H1 (cell line): ENCODE measurements around the gene HSF5. TPM values are rescaled to one million over a fixed set of nuclear protein-coding genes. Genes with fewer than 3 reads are reported as not detected.

Experiments used
- CTCF ChIA-PET: fragments of 300-600 bp; sonication (Branson Sonifier 250); formaldehyde crosslinking; loops from one replicate; lab custom pipeline; 2021; ENCODE audit not compliant: partially characterized antibody; lab: Charles Lee
- POLR2A ChIA-PET: fragments of 300-600 bp; sonication (Branson Sonifier 250); formaldehyde crosslinking; loops from one replicate; lab custom pipeline; 2021; ENCODE audit warnings: inconsistent platforms; ENCODE audit not compliant: partially characterized antibody; lab: Charles Lee
- DNase-seq, 2 experiments: peaks; one replicate each; pipeline versions ENCODE4 v3.0.0 to v3.0.0-alpha.2; 2010 to 2022; ENCODE audit warnings: low spot score in 2 of 2, low read depth in 1 of 2, mixed read lengths in 1 of 2
- FAIRE-seq: peaks from 2 replicates; lab custom pipeline; 2011; peaks lifted over from hg19 to GRCh38; lab: Jason Lieb, UNC
- H2AFZ ChIP-seq: 2 replicates; pipeline ENCODE4 v1.8.1; 2012; ENCODE audit warnings: low read length, inconsistent platforms
- H2AK5ac ChIP-seq: 2 replicates; pipeline ENCODE4 v1.6.1; 2013; ENCODE audit warnings: low read depth, low read length
- H2BK120ac ChIP-seq: replicated peaks from 2 replicates; pipeline ENCODE3; 2013; ENCODE audit warnings: low read depth, low read length, inconsistent platforms
- H2BK12ac ChIP-seq: 2 replicates; pipeline ENCODE4 v1.6.1; 2013; ENCODE audit warnings: low read depth, low read length
- H2BK15ac ChIP-seq: 2 replicates; pipeline ENCODE4 v1.6.1; 2013; ENCODE audit warnings: low read length
- H2BK20ac ChIP-seq: 2 replicates; pipeline ENCODE4 v1.6.1; 2013; ENCODE audit warnings: low read length
- H2BK5ac ChIP-seq: 2 replicates; pipeline ENCODE4 v1.6.1; 2013; ENCODE audit warnings: low read depth, low read length
- H3K14ac ChIP-seq: 2 replicates; pipeline ENCODE4 v1.6.1; 2013; ENCODE audit warnings: inconsistent platforms; ENCODE audit not compliant: insufficient read length
- H3K18ac ChIP-seq: 2 replicates; pipeline ENCODE4 v1.6.1; 2013; ENCODE audit warnings: low read length; ENCODE audit errors: extremely low read depth
- H3K23ac ChIP-seq: 2 replicates; pipeline ENCODE4 v1.6.1; 2013; ENCODE audit warnings: inconsistent platforms; ENCODE audit not compliant: insufficient read length
- H3K23me2 ChIP-seq: 2 replicates; pipeline ENCODE4 v1.6.1; 2013; ENCODE audit warnings: low read depth, low read length
- H3K27ac ChIP-seq: 2 replicates; pipeline ENCODE4 v1.6.1; 2011; ENCODE audit warnings: low read depth, low read length, inconsistent platforms
- H3K27me3 ChIP-seq, 4 experiments: replicated peaks in 1 of 4; 1 replicate in 1 of 4; 2 replicates in 3 of 4; pipeline versions ENCODE4 v1.6.1 to v1.8.1; 2011 to 2013; ENCODE audit warnings: low read length in 3 of 4, mild to moderate bottlenecking in 3 of 4, inconsistent platforms in 2 of 4, mixed read lengths in 2 of 4, moderate library complexity in 1 of 4; ENCODE audit not compliant: control insufficient read depth in 3 of 4, insufficient read depth in 3 of 4; ENCODE audit errors: extremely low read depth in 1 of 4
- H3K36me3 ChIP-seq, 4 experiments: 2 replicates each; pipeline versions ENCODE4 v1.6.1 to v1.8.1; 2011 to 2013; ENCODE audit warnings: mild to moderate bottlenecking in 4 of 4, low read length in 3 of 4, moderate library complexity in 2 of 4, control low read depth in 1 of 4, inconsistent platforms in 1 of 4; ENCODE audit not compliant: insufficient read depth in 4 of 4, control insufficient read depth in 2 of 4
- H3K4ac ChIP-seq: replicated peaks from 2 replicates; pipeline ENCODE3; 2013; ENCODE audit warnings: low read length, low read depth, mixed read lengths, inconsistent platforms; ENCODE audit not compliant: insufficient read length
- H3K4me1 ChIP-seq, 4 experiments: replicated peaks in 1 of 4; 1 replicate in 1 of 4; 2 replicates in 3 of 4; pipeline versions ENCODE4 v1.6.1 to v1.8.1; 2011 to 2013; ENCODE audit warnings: low read length in 3 of 4, inconsistent platforms in 2 of 4, mixed read lengths in 1 of 4; ENCODE audit not compliant: insufficient read depth in 4 of 4, control insufficient read depth in 3 of 4
- H3K4me2 ChIP-seq, 2 experiments: 2 replicates each; pipeline versions ENCODE4 v1.6.1 to v1.8.1; 2011 to 2013; ENCODE audit warnings: low read depth in 2 of 2, low read length in 2 of 2, control low read depth in 1 of 2, inconsistent platforms in 1 of 2, mild to moderate bottlenecking in 1 of 2; ENCODE audit not compliant: insufficient read depth in 1 of 2
- H3K4me3 ChIP-seq, 4 experiments: fragments of 200-600, 300-600 bp in 1 of 4; sonication (generic), shearing (Covaris generic), sonication (Bioruptor Twin) in 1 of 4; 2 replicates each; pipeline versions ENCODE4 v1.5.1 to v1.8.1; 2011 to 2016; ENCODE audit warnings: low read length in 4 of 4, low read depth in 3 of 4, control low read depth in 2 of 4, inconsistent platforms in 2 of 4, mild to moderate bottlenecking in 2 of 4, mixed read lengths in 1 of 4, moderate library complexity in 1 of 4; ENCODE audit not compliant: insufficient read depth in 2 of 4; ENCODE audit errors: extremely low read depth in 1 of 4
- H3K56ac ChIP-seq: replicated peaks from 2 replicates; pipeline ENCODE3; 2013; ENCODE audit warnings: low read depth, mild to moderate bottlenecking, mixed read lengths, low read length, inconsistent platforms; ENCODE audit not compliant: insufficient read length
- H3K79me1 ChIP-seq: 2 replicates; pipeline ENCODE4 v1.6.1; 2013; ENCODE audit warnings: low read depth, low read length, control low read depth
- H3K79me2 ChIP-seq, 2 experiments: 2 replicates each; pipeline versions ENCODE4 v1.6.1 to v1.8.1; 2012 to 2013; ENCODE audit warnings: low read length in 2 of 2, mild to moderate bottlenecking in 2 of 2, inconsistent platforms in 1 of 2; ENCODE audit not compliant: insufficient read depth in 2 of 2, control insufficient read depth in 1 of 2
- H3K9ac ChIP-seq, 4 experiments: replicated peaks in 1 of 4; 1 replicate in 1 of 4; 2 replicates in 3 of 4; pipeline versions ENCODE4 v1.6.1 to v1.8.1; 2011 to 2013; ENCODE audit warnings: low read depth in 3 of 4, low read length in 3 of 4, control low read depth in 2 of 4, mild to moderate bottlenecking in 2 of 4, moderate library complexity in 2 of 4, inconsistent platforms in 1 of 4; ENCODE audit errors: extremely low read depth in 1 of 4
- H3K9me3 ChIP-seq, 2 experiments: 2 replicates each; pipeline versions ENCODE4 v1.6.1 to v1.8.1; 2012 to 2013; ENCODE audit warnings: mild to moderate bottlenecking in 2 of 2, moderate library complexity in 2 of 2, control low read depth in 1 of 2, inconsistent platforms in 1 of 2, low read depth in 1 of 2, low read length in 1 of 2, mixed read lengths in 1 of 2; ENCODE audit not compliant: insufficient read depth in 2 of 2
- H4K20me1 ChIP-seq, 2 experiments: replicated peaks in 1 of 2; 2 replicates each; pipeline versions ENCODE3 to v1.8.1; 2011 to 2013; ENCODE audit warnings: inconsistent platforms in 2 of 2, low read length in 2 of 2, mild to moderate bottlenecking in 1 of 2; ENCODE audit not compliant: insufficient read depth in 2 of 2, control insufficient read depth in 1 of 2
- H4K5ac ChIP-seq: 2 replicates; pipeline ENCODE4 v1.6.1; 2013; ENCODE audit warnings: low read length, low read depth, mixed read lengths, inconsistent platforms; ENCODE audit not compliant: insufficient read length
- H4K8ac ChIP-seq: 2 replicates; pipeline ENCODE4 v1.8.0; 2013; ENCODE audit warnings: mild to moderate bottlenecking, moderate library complexity, low read length, inconsistent platforms; ENCODE audit not compliant: insufficient read depth; ENCODE audit errors: extremely low read depth
- H4K91ac ChIP-seq: replicated peaks from 2 replicates; pipeline ENCODE3; 2013; ENCODE audit warnings: low read length, mixed read lengths, inconsistent platforms; ENCODE audit not compliant: insufficient read length
- ASH2L ChIP-seq: fragments of 200-600, 300-600 bp; sonication (generic); IDR thresholded peaks from one replicate; pipeline ENCODE4 v1.7.1; 2017; ENCODE audit warnings: low read length
- BACH1 ChIP-seq: IDR thresholded peaks from 2 replicates; pipeline ENCODE4 v1.6.1; 2012; ENCODE audit warnings: low read length, improper control_type of control experiment
- BCL11A ChIP-seq, 2 experiments: IDR thresholded peaks; one replicate each; pipeline ENCODE4 v1.6.1; 2011; ENCODE audit warnings: low read depth in 2 of 2, low read length in 2 of 2, mild to moderate bottlenecking in 2 of 2
- CBX5 ChIP-seq: fragments of 300-800, 300-1000 bp; sonication (generic); IDR thresholded peaks from 2 replicates; pipeline ENCODE4 v1.7.1; 2016; ENCODE audit warnings: antibody characterized with exemption, low read length, low read depth
- KDM4A ChIP-seq: IDR thresholded peaks from one replicate; pipeline ENCODE4 v1.7.1; 2012; ENCODE audit warnings: low read depth, mild to moderate bottlenecking, moderate library complexity, low read length, inconsistent platforms; ENCODE audit not compliant: severe bottlenecking
- SIX5 ChIP-seq: IDR thresholded peaks from 2 replicates; pipeline ENCODE4 v1.6.1; 2011; ENCODE audit warnings: mild to moderate bottlenecking, low read depth, low read length
- SP4 ChIP-seq: IDR thresholded peaks from 2 replicates; pipeline ENCODE4 v1.6.1; 2012; ENCODE audit warnings: low read length, inconsistent platforms
- SUZ12 ChIP-seq: fragments of 200-600 bp; sonication (generic); IDR thresholded peaks from 2 replicates; pipeline ENCODE4 v1.6.1; 2012; ENCODE audit warnings: mild to moderate bottlenecking, inconsistent platforms, low read length, moderate library complexity, mixed read lengths
- TAF1 ChIP-seq: IDR thresholded peaks from 2 replicates; pipeline ENCODE4 v1.6.1; 2011; ENCODE audit warnings: mild to moderate bottlenecking, low read depth, low read length
- WGBS, 2 experiments: shearing (Covaris generic) in 1 of 2; methylation state at CpG; one replicate each; pipeline versions ENCODE4 v1.1.6 to v1.1.7; 2013 to 2015; ENCODE audit warnings: low lambda C conversion rate in 2 of 2, mixed read lengths in 2 of 2, inconsistent platforms in 1 of 2, low coverage in 1 of 2, missing lambda C conversion rate in 1 of 2; ENCODE audit not compliant: insufficient replicate concordance in 2 of 2, insufficient coverage in 1 of 2, insufficient read length in 1 of 2; ENCODE audit errors: extremely low coverage in 1 of 2, missing lambda C conversion rate in 1 of 2; 5-methylcytosine and 5-hydroxymethylcytosine counted together
- polyA plus RNA-seq, 7 experiments: library from polyadenylated mRNA; depleted of rRNA in 3 of 7; stranded (reverse) in 5 of 7; unstranded in 2 of 7; fragments of >200 nt in 5 of 7; fragments of 200-250 nt in 2 of 7; gene quantifications; 1 replicate in 5 of 7; 2 replicates in 1 of 7; 4 replicates in 1 of 7; pipeline versions ENCODE4 v1.2.1 to v1.2.3, GENCODE V29; 2011 to 2013; ENCODE audit warnings: missing spikeins in 2 of 7, mixed read lengths in 2 of 7
- total RNA-seq: library from RNA; stranded (reverse); fragmentation: NEBNext Ultra II Directional; extraction: Animal tissue kit (Norgen Biotek cat#: 25700); gene quantifications from 2 replicates; pipeline ENCODE4 v1.2.1, GENCODE V29; 2021
- TF ChIP-seq, protein P1 (sequence below): IDR thresholded peaks from 2 replicates; pipeline ENCODE4 v1.6.1; 2012; ENCODE audit warnings: inconsistent platforms
- TF ChIP-seq, protein P2 (sequence below): IDR thresholded peaks from 2 replicates; pipeline ENCODE4 v1.6.1; 2011; ENCODE audit warnings: low read depth, mild to moderate bottlenecking, low read length; ENCODE audit not compliant: insufficient read depth
- TF ChIP-seq, protein P3 (sequence below): IDR thresholded peaks from 2 replicates; pipeline ENCODE4 v1.6.1; 2012; ENCODE audit warnings: inconsistent platforms

The HSF5 gene
- total and polyA plus RNA-seq, 2 of the 8 experiments (the other 6 are each of a cell fraction or from before 2014, with no cell fraction given), result not detected

DNA sequence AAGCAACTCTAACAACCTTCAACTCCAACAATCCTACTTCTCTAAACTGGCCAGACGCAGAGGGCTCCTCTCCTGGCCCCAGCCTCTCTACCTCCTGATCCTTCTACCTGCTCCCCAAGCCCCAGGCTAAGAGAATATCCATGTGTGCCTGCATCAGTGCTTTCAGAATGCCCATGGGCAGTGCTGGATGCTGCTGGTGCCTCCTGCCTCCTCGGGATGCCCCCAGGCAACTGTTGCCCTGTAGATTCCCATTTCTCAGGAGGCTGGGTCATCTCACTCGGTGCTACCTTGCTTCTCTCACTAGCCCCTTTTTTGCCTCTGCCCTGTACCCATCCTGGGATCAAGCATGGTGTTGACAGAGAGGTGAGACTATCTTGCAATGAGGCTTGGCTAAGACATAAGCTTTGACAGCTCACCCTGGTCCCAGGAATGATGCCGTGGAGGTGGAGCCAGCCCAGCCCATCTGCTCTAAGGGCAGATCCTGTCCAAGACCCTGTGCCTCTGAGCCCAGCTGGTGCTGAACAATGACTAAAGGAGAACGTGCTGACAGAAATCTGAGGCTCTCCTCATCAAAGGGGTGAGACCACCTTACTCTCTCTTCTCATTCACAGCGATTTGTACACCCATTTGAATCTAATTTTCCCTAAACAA is 116.8 kb downstream of the HSF5 start:
- no peak for DNase-seq
- no peak overlapping the region for H3K4me2 ChIP-seq
- H3K79me1 ChIP-seq, result no peaks in the 10 kb centered on the region
- H4K5ac ChIP-seq, result no peak overlapping the region
- no peak overlapping the region for H3K4me3 ChIP-seq
- H3K23me2 ChIP-seq, result no peaks in the 10 kb centered on the region
- no peaks in the 10 kb centered on the region for H3K9me3 ChIP-seq
- H2BK20ac ChIP-seq, result no peak overlapping the region
- H3K79me2 ChIP-seq, result no peaks in the 10 kb centered on the region
- CTCF ChIA-PET, result interaction anchor here (0.6 to 3.1 kb wide), 9 partner anchors 9 to 67 kb away, joined by 3 to 12 read pairs (median 4); partner anchors contain the start of gene RNF43
- no peaks in the 10 kb centered on the region for H3K27me3 ChIP-seq
- H3K4ac ChIP-seq, result no peak overlapping the region
- no peak overlapping the region for H2AFZ ChIP-seq
- H4K20me1 ChIP-seq, result no peaks in the 10 kb centered on the region
- H2AK5ac ChIP-seq, result no peak overlapping the region
- POLR2A ChIA-PET, result interaction anchor here (1.0 to 1.4 kb wide), 3 partner anchors 8 to 18 kb away, joined by 3 read pairs; no protein-coding TSS in a partner anchor
- H2BK5ac ChIP-seq, result no peak overlapping the region
- H3K56ac ChIP-seq, result no peak overlapping the region
- no peak overlapping the region for H3K14ac ChIP-seq
- 82% methylated on average over 6 of the region's 6 CpGs; no CpG with 5 or more reads in 1 of the 2 experiments for WGBS, 2 experiments
- H4K91ac ChIP-seq, result no peak overlapping the region
- H2BK12ac ChIP-seq, result no peak overlapping the region
- H3K27ac ChIP-seq, result no peak overlapping the region
- H2BK120ac ChIP-seq, result no peak overlapping the region
- H3K9ac ChIP-seq, result no peak overlapping the region
- no peak overlapping the region for H3K23ac ChIP-seq
- H2BK15ac ChIP-seq, result no peak overlapping the region
- no peak overlapping the region for H3K18ac ChIP-seq
- H3K36me3 ChIP-seq, result no peaks in the 10 kb centered on the region; a peak in 1 of 8 replicates
- no peak overlapping the region for H4K8ac ChIP-seq
- peaks cover under 1 to 5% (median 2%) of the 10 kb centered on the region in 4 experiments; a peak in 5 of 7 replicates for H3K4me1 ChIP-seq
- no peak for FAIRE-seq
- no peak for TF ChIP-seq TAF1
- no peak for TF ChIP-seq SP4
- no peak for TF ChIP-seq BACH1
- no peak for TF ChIP-seq ASH2L
- no peak for TF ChIP-seq CBX5
- TF ChIP-seq SUZ12, result no peak
- no peak for TF ChIP-seq BCL11A (IDR thresholded peaks at IDR 0.05; ENCODE audit: low read depth in 2 of 2, low read length in 2 of 2)
- TF ChIP-seq, protein P1, sequence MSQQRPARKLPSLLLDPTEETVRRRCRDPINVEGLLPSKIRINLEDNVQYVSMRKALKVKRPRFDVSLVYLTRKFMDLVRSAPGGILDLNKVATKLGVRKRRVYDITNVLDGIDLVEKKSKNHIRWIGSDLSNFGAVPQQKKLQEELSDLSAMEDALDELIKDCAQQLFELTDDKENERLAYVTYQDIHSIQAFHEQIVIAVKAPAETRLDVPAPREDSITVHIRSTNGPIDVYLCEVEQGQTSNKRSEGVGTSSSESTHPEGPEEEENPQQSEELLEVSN, result no peak
- TF ChIP-seq, protein P2, sequence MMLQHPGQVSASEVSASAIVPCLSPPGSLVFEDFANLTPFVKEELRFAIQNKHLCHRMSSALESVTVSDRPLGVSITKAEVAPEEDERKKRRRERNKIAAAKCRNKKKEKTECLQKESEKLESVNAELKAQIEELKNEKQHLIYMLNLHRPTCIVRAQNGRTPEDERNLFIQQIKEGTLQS, result no peak
- TF ChIP-seq SIX5, result no peak
- TF ChIP-seq, protein P3, sequence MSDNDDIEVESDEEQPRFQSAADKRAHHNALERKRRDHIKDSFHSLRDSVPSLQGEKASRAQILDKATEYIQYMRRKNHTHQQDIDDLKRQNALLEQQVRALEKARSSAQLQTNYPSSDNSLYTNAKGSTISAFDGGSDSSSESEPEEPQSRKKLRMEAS, result no peak
- no peak for TF ChIP-seq KDM4A
